GM21529 (cell line): Measurements from ENCODE around the gene CENATAC.
"Not testable (repeated sequence)": the region's sequence is repeated elsewhere in the genome, so short reads cannot be mapped to it uniquely, and the experiment has no call there.

Experiments
- ATAC-seq: cut with Tn5 transposase; IDR thresholded peaks from one replicate; pipeline ENCODE4 v1.9.1; 2021; ENCODE audit not compliant: unreplicated experiment

Gene CENATAC

GRCh38 chr11:119051440-119052162, 53.7 kb downstream of the CENATAC start:
- ATAC-seq = peak; percentile 54

GRCh38 chr11:119052163-119052814, 54.4 kb downstream of the CENATAC start:
- peak; percentile 11 for ATAC-seq

- ATAC-seq = no peak
Observed at GRCh38 chr11:119054418-119054817, 56.5 kb downstream of the CENATAC start.

- no peak for ATAC-seq
Observed at GRCh38 chr11:119055901-119056300, 58.0 kb downstream of the CENATAC start.

- ATAC-seq = peak; percentile 7
Observed at GRCh38 chr11:119056421-119056999, 58.6 kb downstream of the CENATAC start.

- peak; percentile 91 for ATAC-seq
Observed at GRCh38 chr11:119057000-119057769, 59.2 kb downstream of the CENATAC start, which contains the start of gene HYOU1. Gene HYOU1, minus strand, starts transcription at chr11:119057205. Its CDS starts 1,045 bp downstream, at chr11:119056160.

- not testable (repeated sequence) for ATAC-seq
Observed at GRCh38 chr11:119059128-119059527, 61.2 kb downstream of the CENATAC start.

GRCh38 chr11:119061256-119061655, 63.3 kb downstream of the CENATAC start:
- ATAC-seq = no peak

- no peak for ATAC-seq
Observed at GRCh38 chr11:119062779-119063178, 64.8 kb downstream of the CENATAC start.

GRCh38 chr11:119065369-119065768, 67.4 kb downstream of the CENATAC start:
- no peak for ATAC-seq
